ENCODE measurements around the gene RILPL1.

GRCh38 chr12:123450636-123451035 is 82.9 kb downstream of the RILPL1 start:
- TF ChIP-seq POLR2A (IDR thresholded peaks at IDR 0.05; ENCODE audit: low read depth, low read length) (no peak), TAF1 (IDR thresholded peaks at IDR 0.05; ENCODE audit: low read depth, low read length) (no peak), POLR2AphosphoS5 (IDR thresholded peaks at IDR 0.05; ENCODE audit: low read depth, low read length) (no peak), SPI1 (IDR thresholded peaks at IDR 0.05; ENCODE audit: low read depth, low read length) (no peak), POU2F2 (IDR thresholded peaks at IDR 0.05; ENCODE audit: low read depth, low read length) (no peak)
